GM21528 (cell line): ENCODE measurements around the gene CCR7.

Source experiments
- ATAC-seq: cut with Tn5 transposase; IDR thresholded peaks from one replicate; pipeline ENCODE4 v1.9.1; 2021; ENCODE audit warnings: mild to moderate bottlenecking, moderate library complexity; ENCODE audit not compliant: unreplicated experiment, low FRiP score

The CCR7 gene

GRCh38 chr17:40563220-40564052, 1.8 kb downstream of the CCR7 start:
- ATAC-seq, result no peak

DNA sequence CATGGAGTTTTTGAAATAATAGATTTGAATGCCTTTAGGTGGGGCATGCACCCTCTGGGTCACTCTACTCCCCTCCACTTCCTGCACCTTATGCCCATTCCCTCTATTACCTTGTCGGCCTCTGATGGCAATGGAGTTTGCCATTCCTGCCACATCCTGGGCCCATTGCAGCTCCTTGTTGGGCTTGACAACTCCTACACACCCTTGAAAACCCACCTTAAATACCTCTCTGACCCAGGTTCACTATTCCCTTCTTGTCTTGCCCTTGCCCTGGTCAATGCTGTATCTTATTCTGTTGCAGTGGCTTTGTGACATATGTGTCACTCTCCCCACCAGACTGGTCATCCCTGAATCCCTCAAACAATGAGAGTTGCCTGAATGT, 2.4 kb downstream of the CCR7 start:
- ATAC-seq, result no peak

DNA sequence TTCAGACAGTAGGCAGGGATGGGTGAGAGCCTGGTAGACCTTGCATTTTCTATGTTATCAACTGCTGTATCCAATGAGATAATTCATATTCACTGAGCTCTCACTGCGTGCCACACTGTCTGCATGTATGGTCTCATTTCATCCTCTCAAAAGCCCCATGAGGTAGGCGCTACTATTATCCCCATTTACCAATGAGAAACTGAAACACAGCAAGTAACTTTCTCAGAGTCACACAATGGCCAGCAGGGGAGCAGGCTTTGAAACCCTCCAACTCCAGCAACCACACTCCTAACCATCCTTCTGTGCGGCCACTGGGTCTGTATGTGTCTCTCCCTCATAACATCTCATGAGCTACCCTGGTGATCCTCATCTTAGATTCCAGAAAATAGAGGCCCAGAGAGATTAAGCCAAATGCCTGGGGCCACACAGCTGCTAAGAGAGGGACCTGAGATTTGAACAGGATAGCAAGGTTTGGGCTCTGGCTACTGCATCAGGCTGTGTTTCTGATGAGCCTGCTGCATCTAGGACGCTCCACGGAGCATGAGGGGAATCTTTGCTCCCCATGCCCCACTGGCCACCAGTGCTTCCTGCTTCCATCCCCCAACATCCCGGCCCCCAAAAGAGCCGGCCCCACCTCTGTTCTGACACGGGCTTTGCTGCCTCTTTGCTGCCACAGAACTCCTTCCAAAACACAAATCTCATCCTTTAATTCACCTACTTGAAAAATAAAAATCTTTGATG, 3.2 kb downstream of the CCR7 start:
- ATAC-seq, result no peak

- ATAC-seq, result peak; percentile 13
Observed at GRCh38 chr17:40561294-40561870, 3.9 kb downstream of the CCR7 start.

- peak; percentile 51 for ATAC-seq
Observed at GRCh38 chr17:40560592-40561293, 4.5 kb downstream of the CCR7 start.

- peak; percentile 28 for ATAC-seq
Observed at GRCh38 chr17:40559954-40560591, 5.2 kb downstream of the CCR7 start.

GRCh38 chr17:40559564-40559916, 5.7 kb downstream of the CCR7 start:
- no peak for ATAC-seq

DNA sequence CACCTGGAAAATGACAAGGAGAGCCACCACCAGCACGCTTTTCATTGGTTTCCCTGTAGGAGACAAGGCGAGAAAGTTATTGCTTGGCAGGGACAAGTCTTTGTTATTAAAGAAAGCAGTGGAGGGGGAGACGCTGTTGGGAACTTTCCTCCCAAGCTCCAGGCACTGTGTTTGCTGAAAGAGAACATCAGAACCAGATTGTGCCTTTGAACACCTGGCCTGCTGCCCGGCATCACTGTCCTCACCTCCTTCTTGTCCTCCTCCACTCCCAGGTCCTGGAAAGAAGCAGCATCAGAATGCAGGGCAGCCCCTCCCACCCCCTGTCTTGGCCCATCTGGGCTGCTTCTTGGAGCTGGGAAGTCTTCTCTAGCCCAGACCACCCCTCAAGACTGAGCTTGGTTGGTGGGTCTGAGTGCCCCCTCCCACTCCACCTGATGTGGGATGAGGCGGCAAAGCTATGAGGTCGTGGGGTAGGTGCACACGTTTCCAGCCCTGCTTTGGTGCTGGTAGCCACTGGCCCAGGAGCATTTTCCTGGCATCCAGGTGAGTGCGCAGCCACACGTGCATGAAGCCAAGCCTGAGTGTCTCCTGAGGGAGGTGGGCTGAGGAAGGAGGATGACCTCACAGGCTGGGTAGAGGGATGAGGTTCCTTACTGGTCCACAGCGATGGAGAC, 6.2 kb downstream of the CCR7 start:
- ATAC-seq, result no peak

- ATAC-seq, result no peak
Observed at GRCh38 chr17:40558300-40558889, 6.9 kb downstream of the CCR7 start.

- ATAC-seq, result no peak
Observed at GRCh38 chr17:40557531-40558299, 7.6 kb downstream of the CCR7 start.

- no peak for ATAC-seq
Observed at GRCh38 chr17:40556884-40557414, 8.3 kb downstream of the CCR7 start.

DNA sequence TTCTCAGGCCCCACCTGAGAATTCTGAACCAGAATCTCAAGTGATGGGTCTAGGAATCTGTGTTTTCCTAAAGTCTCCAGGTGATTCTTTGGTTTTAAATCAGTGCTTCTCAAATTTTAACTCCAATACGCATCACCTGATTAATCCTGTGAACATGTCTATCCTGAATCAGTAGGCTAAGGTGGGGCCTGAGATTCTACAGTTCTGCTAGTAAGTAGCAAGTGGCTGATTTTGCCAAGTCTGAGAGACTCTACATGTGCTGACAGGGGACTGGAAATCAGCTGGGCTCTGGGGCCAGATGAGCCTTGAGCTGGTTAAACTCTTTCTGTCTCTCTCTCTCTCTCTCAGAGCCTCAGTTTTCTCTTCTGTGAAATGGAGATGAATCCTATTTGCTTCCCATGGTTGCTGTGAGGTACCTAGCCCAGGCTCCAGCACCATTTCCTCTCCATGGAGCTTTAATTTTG, 9.0 kb downstream of the CCR7 start:
- ATAC-seq, result no peak

GRCh38 chr17:40555296-40556190, 9.7 kb downstream of the CCR7 start:
- no peak for ATAC-seq

GRCh38 chr17:40554646-40555295, 10.5 kb downstream of the CCR7 start:
- ATAC-seq, result no peak

GRCh38 chr17:40553694-40554534, 11.4 kb downstream of the CCR7 start:
- no peak for ATAC-seq
